ENCODE data around the gene ABCB11. TPM values are rescaled to one million over a fixed set of nuclear protein-coding genes. Genes with fewer than 3 reads are reported as not detected.

The ABCB11 gene
- total RNA-seq, 3 donors from 2014 or later: under 0.01 to 18.4 (median 0.66) TPM

- Histone ChIP-seq H3K36me3 (no peaks in the 10 kb centered on the region), H3K27me3 (no peaks in the 10 kb centered on the region), H3K9me3 (no peaks in the 10 kb centered on the region), H3K4me3 (no peak overlapping the region), H3K27ac (no peak overlapping the region), H3K4me1 (no peaks in the 10 kb centered on the region)
- intact Hi-C loops (cut with DNase I; ENCODE audit: low total_unique reads): no loop called here
- no peak for TF ChIP-seq CTCF (IDR thresholded peaks at IDR 0.05)
- TF ChIP-seq POLR2A (IDR thresholded peaks at IDR 0.05): no peak
- no peak for TF ChIP-seq POLR2AphosphoS5 (IDR thresholded peaks at IDR 0.05)
- no peak for DNase-seq (ENCODE audit: low spot score in 2 of 2)
Observed at GRCh38 chr2:168915441-168916330, 115.4 kb downstream of the ABCB11 start.

- peak overlapping the region in 1 of 2 donors; percentile 72 for H3K27ac ChIP-seq
- H3K9me3 ChIP-seq: no peaks in the 10 kb centered on the region
- no peak overlapping the region for H3K4me3 ChIP-seq
- DNase-seq (ENCODE audit: low spot score in 2 of 2): peak in 1 of 2 donors; percentile 46
- H3K36me3 ChIP-seq: no peaks in the 10 kb centered on the region
- TF ChIP-seq POLR2A (IDR thresholded peaks at IDR 0.05): no peak
- TF ChIP-seq POLR2AphosphoS5 (IDR thresholded peaks at IDR 0.05): no peak
- no peak for TF ChIP-seq CTCF (IDR thresholded peaks at IDR 0.05)
- intact Hi-C loops (cut with DNase I; ENCODE audit: low total_unique reads): loop anchor here (2.0 kb wide), 1 partner anchor 69 kb away; no protein-coding TSS in a partner anchor
- H3K27me3 ChIP-seq: no peaks in the 10 kb centered on the region
- H3K4me1 ChIP-seq: no peaks in the 10 kb centered on the region
Observed at GRCh38 chr2:168913495-168913894, 117.6 kb downstream of the ABCB11 start.

GRCh38 chr2:168912901-168913369 is 118.2 kb downstream of the ABCB11 start:
- peak overlapping the region in 2 of 3 donors; percentile 32 to 62 for H3K4me3 ChIP-seq
- peak overlapping the region; percentile 15 to 72 for H3K27ac ChIP-seq
- intact Hi-C loops (cut with DNase I; ENCODE audit: low total_unique reads): loop anchor here (2.0 kb wide), 1 partner anchor 68 kb away; no protein-coding TSS in a partner anchor
- peak in 1 of 2 donors; percentile 33 for DNase-seq (ENCODE audit: low spot score in 2 of 2)
- no peak for TF ChIP-seq CTCF (IDR thresholded peaks at IDR 0.05)
- H3K4me1 ChIP-seq: no peaks in the 10 kb centered on the region
- no peaks in the 10 kb centered on the region for H3K27me3 ChIP-seq
- H3K36me3 ChIP-seq: no peaks in the 10 kb centered on the region
- no peaks in the 10 kb centered on the region for H3K9me3 ChIP-seq

GRCh38 chr2:168912466-168912865 is 118.7 kb downstream of the ABCB11 start:
- Histone ChIP-seq H3K27ac (peak overlapping the region; percentile 15 to 20), H3K4me3 (peak overlapping the region in 2 of 3 donors; percentile 32 to 62), H3K36me3 (no peaks in the 10 kb centered on the region), H3K27me3 (no peaks in the 10 kb centered on the region), H3K9me3 (no peaks in the 10 kb centered on the region), H3K4me1 (no peaks in the 10 kb centered on the region)
- intact Hi-C loops (cut with DNase I; ENCODE audit: low total_unique reads): loop anchor here (2.0 kb wide), 1 partner anchor 68 kb away; no protein-coding TSS in a partner anchor
- no peak for DNase-seq (ENCODE audit: low spot score in 2 of 2)
- TF ChIP-seq POLR2AphosphoS5 (IDR thresholded peaks at IDR 0.05) (no peak), POLR2A (IDR thresholded peaks at IDR 0.05) (no peak), CTCF (IDR thresholded peaks at IDR 0.05) (no peak)

DNA sequence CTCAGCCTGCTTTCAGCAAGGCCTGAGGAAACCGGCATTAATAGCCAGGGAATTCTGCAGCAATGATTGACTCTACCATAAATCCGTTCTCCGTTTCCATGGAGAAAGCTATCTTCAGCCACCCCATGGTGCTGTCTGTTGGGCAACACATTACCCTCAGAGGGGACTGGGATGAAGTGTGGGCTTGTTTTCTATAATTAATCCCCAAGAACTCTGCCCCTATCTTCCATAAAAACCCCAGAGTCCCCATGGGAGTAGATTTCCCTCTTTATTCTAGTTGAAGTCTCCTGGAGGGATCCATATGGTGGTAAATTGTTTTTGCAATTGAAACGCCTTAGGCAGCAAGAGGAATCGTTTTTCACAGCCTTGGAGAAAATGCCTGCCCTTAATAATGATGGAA is 120.8 kb downstream of the ABCB11 start:
- H3K27me3 ChIP-seq: no peaks in the 10 kb centered on the region
- no peaks in the 10 kb centered on the region for H3K36me3 ChIP-seq
- intact Hi-C loops (cut with DNase I; ENCODE audit: low total_unique reads): no loop called here
- H3K9me3 ChIP-seq: no peaks in the 10 kb centered on the region
- H3K4me3 ChIP-seq: no peak overlapping the region
- no peak for TF ChIP-seq POLR2A (IDR thresholded peaks at IDR 0.05)
- TF ChIP-seq CTCF (IDR thresholded peaks at IDR 0.05): no peak
- no peak for TF ChIP-seq POLR2AphosphoS5 (IDR thresholded peaks at IDR 0.05)
- no peaks in the 10 kb centered on the region for H3K4me1 ChIP-seq
- no peak overlapping the region for H3K27ac ChIP-seq
- DNase-seq (ENCODE audit: low spot score in 2 of 2): no peak

All from breast epithelium (tissue), 4 donors.